ENCODE measurements around the gene PTGES2. TPM values are rescaled to one million over a fixed set of nuclear protein-coding genes. Genes with fewer than 3 reads are reported as not detected.

Gene PTGES2
- total and polyA plus RNA-seq, 8 donors, result 47.2 to 570 (median 74.9) TPM

DNA sequence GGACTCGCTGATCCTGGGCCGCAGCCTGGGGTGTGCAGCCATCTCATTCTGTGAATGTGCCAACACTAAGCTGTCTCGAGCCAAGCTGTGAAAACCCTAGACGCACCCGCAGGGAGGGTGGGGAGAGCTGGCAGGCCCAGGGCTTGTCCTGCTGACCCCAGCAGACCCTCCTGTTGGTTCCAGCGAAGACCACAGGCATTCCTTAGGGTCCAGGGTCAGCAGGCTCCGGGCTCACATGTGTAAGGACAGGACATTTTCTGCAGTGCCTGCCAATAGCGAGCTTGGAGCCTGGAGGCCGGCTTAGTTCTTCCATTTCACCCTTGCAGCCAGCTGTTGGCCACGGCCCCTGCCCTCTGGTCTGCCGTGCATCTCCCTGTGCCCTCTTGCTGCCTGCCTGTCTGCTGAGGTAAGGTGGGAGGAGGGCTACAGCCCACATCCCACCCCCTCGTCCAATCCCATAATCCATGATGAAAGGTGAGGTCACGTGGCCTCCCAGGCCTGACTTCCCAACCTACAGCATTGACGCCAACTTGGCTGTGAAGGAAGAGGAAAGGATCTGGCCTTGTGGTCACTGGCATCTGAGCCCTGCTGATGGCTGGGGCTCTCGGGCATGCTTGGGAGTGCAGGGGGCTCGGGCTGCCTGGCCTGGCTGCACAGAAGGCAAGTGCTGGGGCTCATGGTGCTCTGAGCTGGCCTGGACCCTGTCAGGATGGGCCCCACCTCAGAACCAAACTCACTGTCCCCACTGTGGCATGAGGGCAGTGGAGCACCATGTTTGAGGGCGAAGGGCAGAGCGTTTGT lies 19.9 kb downstream of the PTGES2 start:
- intact Hi-C loops (cut with DNase I; ENCODE audit: low total_unique reads), result no loop called here
- DNase-seq, result no peak
- H3K4me1 ChIP-seq, result peaks cover 29 to 68% (median 63%) of the 10 kb centered on the region in 4 donors
- peaks cover 62 to 71% (median 68%) of the 10 kb centered on the region in 4 donors for H3K36me3 ChIP-seq
- H3K27ac ChIP-seq, result peak overlapping the region in 4 of 5 donors; percentile 7 to 97 (median 75)
- WGBS, 5 donors, result 77 to 83% (median 82%) methylated on average over 9 to 18 of the region's 18 CpGs
- TF ChIP-seq POLR2A (IDR thresholded peaks at IDR 0.05), result no peak
- TF ChIP-seq EP300 (IDR thresholded peaks at IDR 0.05), result no peak
- TF ChIP-seq POLR2AphosphoS5 (IDR thresholded peaks at IDR 0.05), result peak in 1 of 3 donors; percentile 41
- TF ChIP-seq, protein P1, sequence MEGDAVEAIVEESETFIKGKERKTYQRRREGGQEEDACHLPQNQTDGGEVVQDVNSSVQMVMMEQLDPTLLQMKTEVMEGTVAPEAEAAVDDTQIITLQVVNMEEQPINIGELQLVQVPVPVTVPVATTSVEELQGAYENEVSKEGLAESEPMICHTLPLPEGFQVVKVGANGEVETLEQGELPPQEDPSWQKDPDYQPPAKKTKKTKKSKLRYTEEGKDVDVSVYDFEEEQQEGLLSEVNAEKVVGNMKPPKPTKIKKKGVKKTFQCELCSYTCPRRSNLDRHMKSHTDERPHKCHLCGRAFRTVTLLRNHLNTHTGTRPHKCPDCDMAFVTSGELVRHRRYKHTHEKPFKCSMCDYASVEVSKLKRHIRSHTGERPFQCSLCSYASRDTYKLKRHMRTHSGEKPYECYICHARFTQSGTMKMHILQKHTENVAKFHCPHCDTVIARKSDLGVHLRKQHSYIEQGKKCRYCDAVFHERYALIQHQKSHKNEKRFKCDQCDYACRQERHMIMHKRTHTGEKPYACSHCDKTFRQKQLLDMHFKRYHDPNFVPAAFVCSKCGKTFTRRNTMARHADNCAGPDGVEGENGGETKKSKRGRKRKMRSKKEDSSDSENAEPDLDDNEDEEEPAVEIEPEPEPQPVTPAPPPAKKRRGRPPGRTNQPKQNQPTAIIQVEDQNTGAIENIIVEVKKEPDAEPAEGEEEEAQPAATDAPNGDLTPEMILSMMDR (IDR thresholded peaks at IDR 0.05), result no peak
- no peaks in the 10 kb centered on the region for H3K9me3 ChIP-seq
- H3K4me3 ChIP-seq, result peak overlapping the region in 1 of 4 donors; percentile 10
- no peaks in the 10 kb centered on the region for H3K27me3 ChIP-seq

DNA sequence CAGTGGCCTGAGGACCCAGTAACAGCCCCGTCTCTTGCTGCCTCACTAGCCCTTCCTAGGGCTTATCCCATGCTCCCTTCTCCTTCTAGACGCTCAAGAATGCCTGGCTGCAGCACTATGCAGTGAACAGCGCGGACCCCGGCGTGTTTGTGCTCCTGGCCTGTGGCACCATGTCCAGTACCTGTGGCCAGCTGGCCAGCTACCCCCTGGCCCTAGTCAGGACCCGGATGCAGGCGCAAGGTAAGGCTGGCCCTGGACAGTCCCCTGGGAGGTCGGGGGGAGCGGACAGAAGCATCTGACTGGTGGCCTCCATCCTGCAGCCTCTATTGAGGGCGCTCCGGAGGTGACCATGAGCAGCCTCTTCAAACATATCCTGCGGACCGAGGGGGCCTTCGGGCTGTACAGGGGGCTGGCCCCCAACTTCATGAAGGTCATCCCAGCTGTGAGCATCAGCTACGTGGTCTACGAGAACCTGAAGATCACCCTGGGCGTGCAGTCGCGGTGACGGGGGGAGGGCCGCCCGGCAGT lies 20.5 kb downstream of the PTGES2 start:
- H3K4me3 ChIP-seq, result no peak overlapping the region
- peaks cover 29 to 75% (median 67%) of the 10 kb centered on the region in 4 donors for H3K4me1 ChIP-seq
- TF ChIP-seq POLR2AphosphoS5 (IDR thresholded peaks at IDR 0.05) (peak in 1 of 3 donors; percentile 2), EP300 (IDR thresholded peaks at IDR 0.05) (no peak)
- 88 to 94% (median 93%) methylated on average over 17 to 23 of the region's 23 CpGs for WGBS, 5 donors
- intact Hi-C loops (cut with DNase I; ENCODE audit: low total_unique reads), result no loop called here
- H3K36me3 ChIP-seq, result peaks cover 68 to 77% (median 75%) of the 10 kb centered on the region in 4 donors
- no peaks in the 10 kb centered on the region for H3K27me3 ChIP-seq
- no peaks in the 10 kb centered on the region for H3K9me3 ChIP-seq
- H3K27ac ChIP-seq, result peak overlapping the region in 4 of 5 donors; percentile 33 to 97 (median 68)
- DNase-seq, result no peak

DNA sequence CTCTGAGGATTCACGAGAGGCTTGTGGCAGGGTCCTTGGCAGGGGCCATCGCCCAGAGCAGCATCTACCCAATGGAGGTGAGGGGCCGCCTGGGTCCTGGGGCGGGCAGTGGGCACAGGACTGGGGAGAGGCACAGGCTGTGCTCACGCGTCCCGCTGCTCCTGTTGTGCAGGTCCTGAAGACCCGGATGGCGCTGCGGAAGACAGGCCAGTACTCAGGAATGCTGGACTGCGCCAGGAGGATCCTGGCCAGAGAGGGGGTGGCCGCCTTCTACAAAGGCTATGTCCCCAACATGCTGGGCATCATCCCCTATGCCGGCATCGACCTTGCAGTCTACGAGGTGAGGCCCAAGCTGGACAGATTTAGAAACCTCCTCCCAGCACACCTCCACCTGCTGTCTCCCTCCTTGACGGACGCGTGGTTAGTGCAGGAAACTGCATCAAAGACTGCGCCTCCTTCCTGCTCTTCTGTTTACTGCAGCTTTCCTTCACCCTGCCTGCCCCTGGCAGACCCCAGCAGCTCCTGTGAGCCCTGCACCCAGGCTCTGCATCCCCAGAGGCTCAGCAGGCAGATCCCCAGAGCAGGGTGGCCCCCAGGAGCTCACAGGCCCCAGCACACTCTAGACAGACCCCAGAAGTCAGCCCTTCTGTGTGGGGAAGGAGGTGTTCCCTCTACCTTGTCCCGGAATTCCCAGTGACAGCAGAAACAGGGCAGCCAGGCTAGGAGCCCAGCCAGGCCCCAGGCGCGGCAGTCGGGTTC lies 21.2 kb downstream of the PTGES2 start:
- Histone ChIP-seq H3K4me3 (no peak overlapping the region), H3K27ac (peak overlapping the region; percentile 18 to 97 (median 52)), H3K9me3 (no peaks in the 10 kb centered on the region), H3K36me3 (peaks cover 75 to 84% (median 81%) of the 10 kb centered on the region in 4 donors), H3K27me3 (no peaks in the 10 kb centered on the region), H3K4me1 (peaks cover 34 to 77% (median 70%) of the 10 kb centered on the region in 4 donors)
- no peak for DNase-seq
- intact Hi-C loops (cut with DNase I; ENCODE audit: low total_unique reads), result no loop called here
- 76 to 88% (median 84%) methylated on average over 19 to 23 of the region's 23 CpGs for WGBS, 5 donors
- TF ChIP-seq EP300 (IDR thresholded peaks at IDR 0.05) (no peak), POLR2A (IDR thresholded peaks at IDR 0.05) (no peak), POLR2AphosphoS5 (IDR thresholded peaks at IDR 0.05) (no peak)
- TF ChIP-seq, protein P1 (IDR thresholded peaks at IDR 0.05), result no peak

DNA sequence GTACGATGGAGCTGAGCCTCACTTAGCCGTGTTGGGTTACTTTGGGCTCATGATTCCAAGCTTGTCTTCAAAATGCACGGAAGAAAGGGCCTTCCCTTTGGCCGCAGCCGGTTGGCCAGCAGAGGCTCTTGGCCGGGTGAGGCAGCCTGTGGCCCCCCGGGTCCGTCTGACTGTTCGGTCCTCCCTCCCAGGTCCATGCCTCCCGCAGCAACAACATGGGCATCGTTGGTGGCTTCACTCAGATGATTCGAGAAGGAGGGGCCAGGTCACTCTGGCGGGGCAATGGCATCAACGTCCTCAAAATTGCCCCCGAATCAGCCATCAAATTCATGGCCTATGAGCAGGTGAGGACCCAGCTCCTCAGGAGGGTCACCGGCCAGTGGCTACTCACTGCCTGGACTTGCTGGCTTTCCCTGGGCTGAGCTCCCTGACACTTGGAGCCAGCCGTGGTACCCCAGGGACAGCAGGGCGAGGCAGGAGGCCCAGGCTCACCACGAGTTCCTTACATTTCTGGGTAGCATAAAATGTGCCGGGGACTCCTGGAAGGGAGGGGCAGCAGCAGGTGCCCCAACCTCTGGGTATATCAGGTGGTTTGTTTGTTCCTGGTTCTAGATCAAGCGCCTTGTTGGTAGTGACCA lies 21.9 kb downstream of the PTGES2 start:
- Histone ChIP-seq H3K36me3 (peaks cover 81 to 91% (median 88%) of the 10 kb centered on the region in 4 donors), H3K4me1 (peaks cover 41 to 78% (median 74%) of the 10 kb centered on the region in 4 donors), H3K27ac (peak overlapping the region; percentile 24 to 97 (median 52)), H3K9me3 (no peaks in the 10 kb centered on the region), H3K4me3 (no peak overlapping the region), H3K27me3 (no peaks in the 10 kb centered on the region)
- no peak for TF ChIP-seq POLR2A (IDR thresholded peaks at IDR 0.05)
- no peak for TF ChIP-seq POLR2AphosphoS5 (IDR thresholded peaks at IDR 0.05)
- no peak for TF ChIP-seq EP300 (IDR thresholded peaks at IDR 0.05)
- TF ChIP-seq, protein P1 (IDR thresholded peaks at IDR 0.05), result no peak
- 81 to 89% (median 82%) methylated on average over 17 to 21 of the region's 21 CpGs for WGBS, 5 donors
- intact Hi-C loops (cut with DNase I; ENCODE audit: low total_unique reads), result no loop called here
- no peak for DNase-seq
